OCI-LY3 (cell line): ENCODE results near the gene RBMS3.

ENCODE experiments used
- H2AFZ ChIP-seq: fragments of 200-600, 300-600 bp; shearing (Covaris generic); 2 replicates; pipeline ENCODE4 v1.6.0; 2014; ENCODE audit warnings: antibody characterized with exemption, low read depth, low read length
- H3K27ac ChIP-seq: fragments of 200-600, 300-600 bp; sonication (generic); 2 replicates; pipeline ENCODE4 v1.5.1; 2014; ENCODE audit warnings: mild to moderate bottlenecking, low read length, moderate library complexity, mixed read lengths
- H3K27me3 ChIP-seq: fragments of 200-600, 300-600 bp; sonication (generic); 2 replicates; pipeline ENCODE4 v1.6.1; 2014; ENCODE audit warnings: low read depth, low read length, mixed read lengths
- H3K36me3 ChIP-seq: fragments of 200-600, 300-600 bp; sonication (generic); replicated peaks from 2 replicates; pipeline ENCODE3; 2014; ENCODE audit warnings: low read depth, low read length, mixed read lengths
- H3K4me1 ChIP-seq: fragments of 300-600, 200-600 bp; sonication (generic); 2 replicates; pipeline ENCODE4 v1.6.1; 2014; ENCODE audit warnings: low read length, mixed read lengths
- H3K4me2 ChIP-seq: fragments of 200-600, 300-600 bp; sonication (generic); 2 replicates; pipeline ENCODE4 v1.6.1; 2014; ENCODE audit warnings: low read length, mixed read lengths
- H3K4me3 ChIP-seq: fragments of 300-600, 200-600 bp; sonication (generic); 2 replicates; pipeline ENCODE4 v1.5.1; 2014; ENCODE audit warnings: antibody characterized with exemption, mild to moderate bottlenecking, low read length, moderate library complexity
- H3K79me2 ChIP-seq: fragments of 300-600, 200-600 bp; shearing (Covaris generic); 2 replicates; pipeline ENCODE4 v1.6.1; 2014; ENCODE audit warnings: mild to moderate bottlenecking, low read length, mixed read lengths
- H3K9ac ChIP-seq: fragments of 300-600, 200-600 bp; shearing (Covaris generic); 2 replicates; pipeline ENCODE4 v1.6.0; 2014; ENCODE audit warnings: mild to moderate bottlenecking, low read length, moderate library complexity
- H3K9me3 ChIP-seq: fragments of 200-600, 300-600 bp; shearing (Covaris generic); 2 replicates; pipeline ENCODE4 v1.6.1; 2014; ENCODE audit warnings: low read length, mixed read lengths; ENCODE audit not compliant: insufficient read depth
- H4K20me1 ChIP-seq: fragments of 200-600, 300-600 bp; sonication (generic); 2 replicates; pipeline ENCODE4 v1.6.1; 2016; ENCODE audit warnings: low read length, mixed read lengths; ENCODE audit not compliant: insufficient read depth
- EZH2phosphoT487 ChIP-seq: fragments of 200-600 bp; shearing (Covaris generic); IDR thresholded peaks from 2 replicates; pipeline ENCODE4 v1.6.1; 2018; ENCODE audit warnings: antibody characterized with exemption, mixed run types, low read depth
- TF ChIP-seq, protein P1 (sequence below): fragments of 200-600, 300-600 bp; sonication (generic); IDR thresholded peaks from 2 replicates; pipeline ENCODE4 v1.5.1; 2014; ENCODE audit warnings: antibody characterized with exemption, low read length, low read depth

RBMS3 gene

GRCh38 chr3:30003741-30004140, 722.9 kb downstream of the RBMS3 start:
- Histone ChIP-seq H3K9me3 (no peaks in the 10 kb centered on the region), H2AFZ (no peak overlapping the region), H3K27ac (no peak overlapping the region), H3K36me3 (no peaks in the 10 kb centered on the region), H3K4me3 (no peak overlapping the region), H3K79me2 (no peaks in the 10 kb centered on the region), H3K4me1 (0 out of 2 replicates have a peak, but pooled peaks cover 6% of the 10 kb centered on the region), H3K27me3 (no peaks in the 10 kb centered on the region), H3K4me2 (no peak overlapping the region), H3K9ac (no peak overlapping the region), H4K20me1 (no peaks in the 10 kb centered on the region)
- no peak for TF ChIP-seq EZH2phosphoT487
- TF ChIP-seq, protein P1, sequence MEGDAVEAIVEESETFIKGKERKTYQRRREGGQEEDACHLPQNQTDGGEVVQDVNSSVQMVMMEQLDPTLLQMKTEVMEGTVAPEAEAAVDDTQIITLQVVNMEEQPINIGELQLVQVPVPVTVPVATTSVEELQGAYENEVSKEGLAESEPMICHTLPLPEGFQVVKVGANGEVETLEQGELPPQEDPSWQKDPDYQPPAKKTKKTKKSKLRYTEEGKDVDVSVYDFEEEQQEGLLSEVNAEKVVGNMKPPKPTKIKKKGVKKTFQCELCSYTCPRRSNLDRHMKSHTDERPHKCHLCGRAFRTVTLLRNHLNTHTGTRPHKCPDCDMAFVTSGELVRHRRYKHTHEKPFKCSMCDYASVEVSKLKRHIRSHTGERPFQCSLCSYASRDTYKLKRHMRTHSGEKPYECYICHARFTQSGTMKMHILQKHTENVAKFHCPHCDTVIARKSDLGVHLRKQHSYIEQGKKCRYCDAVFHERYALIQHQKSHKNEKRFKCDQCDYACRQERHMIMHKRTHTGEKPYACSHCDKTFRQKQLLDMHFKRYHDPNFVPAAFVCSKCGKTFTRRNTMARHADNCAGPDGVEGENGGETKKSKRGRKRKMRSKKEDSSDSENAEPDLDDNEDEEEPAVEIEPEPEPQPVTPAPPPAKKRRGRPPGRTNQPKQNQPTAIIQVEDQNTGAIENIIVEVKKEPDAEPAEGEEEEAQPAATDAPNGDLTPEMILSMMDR = no peak

DNA sequence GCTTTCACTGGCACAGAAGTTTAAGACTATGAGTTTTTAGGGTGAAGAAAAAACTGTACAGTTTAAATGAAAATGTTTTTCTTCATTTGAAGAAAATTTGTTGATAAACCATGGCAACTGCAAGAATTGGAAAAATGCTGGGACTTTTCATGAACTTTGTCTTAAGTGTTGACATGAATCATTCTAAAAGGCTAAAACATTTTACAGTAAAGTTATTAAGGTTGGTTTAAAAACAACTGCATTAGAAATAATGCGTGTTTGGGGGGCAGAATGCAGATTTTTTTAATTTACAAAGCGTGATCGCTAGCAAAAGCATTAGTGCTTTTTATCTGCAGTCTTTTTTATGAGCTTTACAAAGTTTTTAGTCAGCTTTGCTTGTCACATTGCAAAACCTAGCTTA, 723.6 kb downstream of the RBMS3 start:
- H3K4me1 ChIP-seq = 0 out of 2 replicates have a peak, but pooled peaks cover 6% of the 10 kb centered on the region
- H3K79me2 ChIP-seq = no peaks in the 10 kb centered on the region
- H3K9me3 ChIP-seq = no peaks in the 10 kb centered on the region
- no peaks in the 10 kb centered on the region for H3K36me3 ChIP-seq
- TF ChIP-seq, protein P1 = no peak
- TF ChIP-seq EZH2phosphoT487 = no peak
- H2AFZ ChIP-seq = no peak overlapping the region
- no peak overlapping the region for H3K9ac ChIP-seq
- no peaks in the 10 kb centered on the region for H4K20me1 ChIP-seq
- no peak overlapping the region for H3K27ac ChIP-seq
- H3K27me3 ChIP-seq = no peaks in the 10 kb centered on the region
- H3K4me3 ChIP-seq = no peak overlapping the region
- H3K4me2 ChIP-seq = no peak overlapping the region

DNA sequence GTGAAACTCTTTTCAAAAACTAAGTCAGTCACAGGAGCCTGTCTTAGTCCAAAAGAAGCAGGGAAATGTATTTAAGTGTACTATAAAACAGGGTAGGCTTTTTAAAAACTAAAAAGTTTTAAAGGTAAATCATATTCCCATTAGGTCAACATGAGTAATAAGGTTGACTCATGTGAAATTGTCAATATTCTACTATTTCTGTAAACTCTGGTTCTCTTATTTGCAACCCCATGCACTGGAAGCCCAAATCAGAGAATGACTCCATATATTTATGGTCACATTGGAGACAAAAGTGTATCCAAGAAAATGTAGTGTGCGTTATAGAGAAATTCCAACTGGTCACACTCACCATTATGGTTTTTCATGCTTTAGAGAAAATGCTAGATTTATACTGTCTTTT, 725.2 kb downstream of the RBMS3 start:
- H3K9me3 ChIP-seq = no peaks in the 10 kb centered on the region
- no peaks in the 10 kb centered on the region for H3K27me3 ChIP-seq
- no peak overlapping the region for H2AFZ ChIP-seq
- no peak overlapping the region for H3K4me3 ChIP-seq
- TF ChIP-seq, protein P1 = no peak
- TF ChIP-seq EZH2phosphoT487 = no peak
- no peak overlapping the region for H3K4me2 ChIP-seq
- 0 out of 2 replicates have a peak, but pooled peaks cover 6% of the 10 kb centered on the region for H3K4me1 ChIP-seq
- no peaks in the 10 kb centered on the region for H3K79me2 ChIP-seq
- H3K9ac ChIP-seq = no peak overlapping the region
- H4K20me1 ChIP-seq = no peaks in the 10 kb centered on the region
- H3K27ac ChIP-seq = no peak overlapping the region
- no peaks in the 10 kb centered on the region for H3K36me3 ChIP-seq

GRCh38 chr3:30007668-30008067, 726.8 kb downstream of the RBMS3 start:
- H4K20me1 ChIP-seq = no peaks in the 10 kb centered on the region
- H3K4me3 ChIP-seq = no peak overlapping the region
- H3K79me2 ChIP-seq = no peaks in the 10 kb centered on the region
- no peaks in the 10 kb centered on the region for H3K27me3 ChIP-seq
- TF ChIP-seq, protein P1 = no peak
- no peak for TF ChIP-seq EZH2phosphoT487
- no peak overlapping the region for H3K27ac ChIP-seq
- no peaks in the 10 kb centered on the region for H3K9me3 ChIP-seq
- no peak overlapping the region for H3K4me2 ChIP-seq
- H3K4me1 ChIP-seq = 0 out of 2 replicates have a peak, but pooled peaks cover 6% of the 10 kb centered on the region
- H2AFZ ChIP-seq = no peak overlapping the region
- H3K9ac ChIP-seq = no peak overlapping the region
- H3K36me3 ChIP-seq = no peaks in the 10 kb centered on the region
